DMS114 treated with DMSO at 0.1 percent for 48 hours (cell line): ENCODE data around the gene ZFAND4.
"Not testable (repeated sequence)": the region's sequence is repeated elsewhere in the genome, so short reads cannot be mapped to it uniquely, and the experiment has no call there.

Experiments used
- DNase-seq: peaks from one replicate; lab custom pipeline; 2025; ENCODE audit not compliant: unreplicated experiment; lab: John Stamatoyannopoulos, UW

Gene ZFAND4

GRCh38 chr10:45592432-45592831, 80.1 kb downstream of the ZFAND4 start:
- no peak for DNase-seq

DNA sequence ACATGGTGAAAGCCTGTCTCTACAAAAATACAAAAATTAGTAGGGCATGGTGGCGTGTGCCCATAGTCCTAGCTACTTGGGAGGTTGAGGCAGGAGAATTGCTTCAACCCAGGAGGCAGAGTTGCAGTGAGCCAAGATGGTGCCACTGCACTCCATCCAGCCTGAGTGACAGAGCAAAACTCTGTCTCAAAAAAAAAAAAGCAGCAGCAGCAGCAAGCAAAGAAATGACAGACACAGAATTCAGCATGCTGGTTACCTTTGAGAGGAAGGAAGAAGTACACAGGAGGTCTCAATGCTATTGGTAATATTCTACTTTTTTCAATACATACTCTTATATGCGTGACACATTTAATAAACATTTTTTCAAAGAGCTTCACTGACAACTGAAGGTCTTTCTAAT, 81.3 kb downstream of the ZFAND4 start:
- DNase-seq: no peak

GRCh38 chr10:45589868-45590267, 82.7 kb downstream of the ZFAND4 start:
- DNase-seq: no peak

- DNase-seq: no peak
Measured at GRCh38 chr10:45589009-45589408, 83.6 kb downstream of the ZFAND4 start.

GRCh38 chr10:45586028-45586824, 86.3 kb downstream of the ZFAND4 start:
- no peak for DNase-seq

GRCh38 chr10:45585131-45585530, 87.4 kb downstream of the ZFAND4 start:
- DNase-seq: no peak

DNA sequence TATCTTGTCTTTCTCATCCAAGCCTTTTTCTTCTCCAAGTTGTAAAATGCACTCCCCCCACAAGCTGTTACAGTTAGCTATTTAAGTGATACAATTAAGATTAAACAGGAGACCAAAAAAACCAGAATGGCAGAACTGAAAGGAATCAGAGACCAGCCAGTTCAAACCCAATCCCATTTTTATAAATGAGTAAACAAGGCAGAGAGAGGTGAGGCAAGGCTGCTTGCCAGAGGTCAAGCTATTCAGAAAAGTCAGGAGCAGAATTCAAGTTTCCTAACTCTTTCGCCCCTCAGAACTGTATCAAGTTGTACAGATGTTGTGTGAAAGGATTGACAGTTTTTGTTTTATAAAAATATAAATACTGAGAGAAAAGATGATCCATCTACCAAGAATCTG, 90.2 kb downstream of the ZFAND4 start:
- DNase-seq: no peak

- no peak for DNase-seq
Measured at GRCh38 chr10:45581582-45582385, 90.8 kb downstream of the ZFAND4 start.

DNA sequence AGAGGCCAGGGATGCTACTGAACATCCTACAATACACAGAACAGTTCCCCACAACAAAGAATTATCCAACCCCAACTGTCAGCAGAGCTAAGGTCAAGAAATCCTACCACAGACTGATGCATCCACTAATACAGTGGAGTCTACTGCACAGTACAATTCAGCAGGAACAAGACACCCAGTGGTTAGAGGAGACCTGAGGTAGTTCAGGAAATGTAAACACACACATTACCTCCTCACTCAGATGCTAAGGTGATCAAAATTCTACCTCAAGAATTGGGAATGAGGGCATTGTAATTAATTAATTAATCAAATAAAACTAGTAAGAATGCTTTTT, 91.4 kb downstream of the ZFAND4 start:
- no peak for DNase-seq

DNA sequence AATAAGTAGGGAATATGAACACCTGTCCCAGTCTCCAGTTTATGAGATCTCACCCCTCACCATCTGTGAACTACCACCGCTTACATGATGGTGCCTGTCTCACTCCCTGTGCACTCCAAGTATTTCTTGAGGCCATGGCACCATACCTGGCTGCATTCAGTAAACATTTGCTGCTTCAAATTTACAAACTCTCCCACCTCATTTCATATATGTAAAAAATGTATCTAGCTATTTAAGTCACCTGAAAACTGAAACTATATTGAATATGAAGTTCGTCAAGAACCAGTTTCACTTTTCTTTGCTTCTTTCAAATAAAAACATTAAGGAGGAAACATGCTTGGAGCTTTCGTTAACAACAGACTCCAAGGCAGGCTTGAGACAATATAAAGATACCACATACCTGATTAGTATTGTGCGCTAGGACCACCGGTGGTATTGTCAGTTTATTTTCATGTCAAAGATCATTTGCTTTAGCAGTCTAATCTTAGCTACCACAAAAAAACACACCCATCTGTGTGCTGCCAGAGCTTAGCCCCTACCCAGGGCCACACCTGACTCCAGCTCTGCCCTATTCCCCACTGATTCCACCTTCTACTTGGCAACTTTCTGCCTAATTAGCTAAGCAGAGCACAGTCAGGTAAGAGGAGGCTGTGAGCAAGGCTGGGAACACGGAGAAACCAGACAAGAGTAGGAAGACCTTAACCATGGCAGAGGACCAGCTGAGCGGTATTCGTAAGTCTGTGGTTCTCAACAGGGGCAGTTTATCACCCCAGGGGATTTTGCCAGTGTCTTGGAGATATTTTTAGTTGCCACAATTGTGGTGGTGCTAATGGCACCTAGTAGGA, 92.0 kb downstream of the ZFAND4 start:
- no peak for DNase-seq

- no peak for DNase-seq
Measured at GRCh38 chr10:45578384-45578971, 94.1 kb downstream of the ZFAND4 start.

GRCh38 chr10:45575966-45576597, 96.5 kb downstream of the ZFAND4 start:
- no peak for DNase-seq

DNA sequence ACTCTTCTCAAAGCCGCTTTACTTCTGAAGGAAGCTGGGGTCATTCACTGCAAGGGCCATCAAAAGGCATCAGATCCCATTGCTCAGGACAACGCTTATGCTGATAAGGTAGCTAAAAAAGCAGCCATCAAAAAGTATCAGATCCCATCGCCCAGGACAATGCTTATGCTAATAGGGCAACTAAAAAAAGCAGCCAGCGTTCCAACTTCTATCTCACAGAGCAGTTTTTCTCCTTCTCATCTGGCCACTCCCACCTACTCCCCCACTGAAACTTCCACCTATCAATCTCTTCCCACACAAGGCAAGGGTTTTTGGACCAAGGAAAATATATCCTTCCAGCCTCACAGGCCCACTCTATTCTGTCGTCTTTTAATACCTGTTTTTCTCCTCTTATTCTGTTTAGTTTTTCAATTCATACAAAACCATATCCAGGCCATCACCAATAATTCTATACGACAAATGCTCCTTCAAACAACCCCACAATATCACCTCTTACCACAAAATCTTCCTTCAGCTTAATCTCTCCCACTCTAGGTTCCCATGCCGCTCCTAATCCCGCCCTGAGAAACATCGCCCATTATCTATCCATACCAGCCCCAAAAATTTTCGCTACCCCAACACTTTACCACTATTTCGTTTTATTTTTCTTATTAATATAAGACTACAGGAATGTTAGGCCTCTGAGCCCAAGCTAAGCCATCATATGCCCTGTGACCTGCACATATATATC, 97.4 kb downstream of the ZFAND4 start:
- DNase-seq: not testable (repeated sequence)

DNA sequence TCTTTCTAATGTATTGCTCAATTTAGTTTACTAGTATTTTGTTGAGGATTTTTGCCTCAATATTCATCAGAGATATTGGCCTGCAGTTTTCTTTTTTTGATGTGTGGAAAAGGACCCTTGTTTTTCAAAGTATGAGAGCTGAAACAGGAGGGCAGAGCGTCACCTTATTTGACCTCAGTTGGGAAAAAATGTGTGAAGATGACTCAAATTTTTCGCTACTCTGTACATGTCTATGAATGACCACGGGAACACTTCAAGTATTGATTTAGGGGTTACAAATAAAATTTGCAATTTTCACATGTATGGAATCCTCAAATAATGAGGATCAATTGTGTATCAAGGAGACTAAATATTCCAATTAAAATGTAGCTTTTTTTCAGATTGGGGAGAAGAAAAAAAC, 103.1 kb downstream of the ZFAND4 start:
- no peak for DNase-seq

- no peak for DNase-seq
Measured at GRCh38 chr10:45566415-45566814, 106.2 kb downstream of the ZFAND4 start.
